Neural cell (in vitro differentiated cells): ENCODE data around the gene HIVEP3. TPM values are rescaled to one million over a fixed set of nuclear protein-coding genes. Genes with fewer than 3 reads are reported as not detected.

Experiments
- H2AFZ ChIP-seq: fragments of 200-600, 300-800 bp; sonication (generic), shearing (Covaris generic); 2 replicates; pipeline ENCODE4 v1.6.0; 2014; ENCODE audit warnings: low read depth, mild to moderate bottlenecking, antibody characterized with exemption, low read length, moderate library complexity
- H3F3A ChIP-seq: fragments of 200-600 bp; shearing (Covaris generic); 2 replicates; pipeline ENCODE4 v1.6.1; 2016; ENCODE audit warnings: mild to moderate bottlenecking, moderate library complexity, mixed read lengths, antibody characterized with exemption, low read length; ENCODE audit not compliant: insufficient read depth, poor library complexity, severe bottlenecking
- H3K27ac ChIP-seq: fragments of 200-600, 300-800 bp; sonication (generic), shearing (Covaris generic); 2 replicates; pipeline ENCODE4 v1.5.1; 2014; ENCODE audit warnings: mild to moderate bottlenecking, low read length, moderate library complexity
- H3K27me3 ChIP-seq: fragments of 300-800, 200-600 bp; sonication (generic), shearing (Covaris generic); 2 replicates; pipeline ENCODE4 v1.6.0; 2014; ENCODE audit warnings: mild to moderate bottlenecking, low read depth, low read length, moderate library complexity; ENCODE audit not compliant: insufficient read depth
- H3K36me3 ChIP-seq: fragments of 300-800, 200-600 bp; sonication (generic), shearing (Covaris generic); 2 replicates; pipeline ENCODE4 v1.5.1; 2014; ENCODE audit warnings: mild to moderate bottlenecking, antibody characterized with exemption, low read length, moderate library complexity; ENCODE audit not compliant: insufficient read depth
- H3K4me2 ChIP-seq: fragments of 300-800, 200-600 bp; sonication (generic), shearing (Covaris generic); 2 replicates; pipeline ENCODE4 v1.6.0; 2014; ENCODE audit warnings: mild to moderate bottlenecking, low read length
- H3K4me3 ChIP-seq: fragments of 300-800, 200-600 bp; sonication (generic), shearing (Covaris generic); 2 replicates; pipeline ENCODE4 v1.5.1; 2014; ENCODE audit warnings: mild to moderate bottlenecking, low read length, moderate library complexity
- H3K79me2 ChIP-seq: fragments of 200-600 bp; shearing (Covaris generic); replicated peaks from 2 replicates; pipeline ENCODE4 v1.6.0; 2014; ENCODE audit warnings: mild to moderate bottlenecking, low read length, moderate library complexity; ENCODE audit not compliant: insufficient read depth
- H3K9ac ChIP-seq: fragments of 300-800, 200-600 bp; sonication (generic), shearing (Covaris generic); 2 replicates; pipeline ENCODE4 v1.6.1; 2016; ENCODE audit warnings: mild to moderate bottlenecking, low read length, mixed read lengths
- H3K9me2 ChIP-seq: fragments of 200-600 bp; shearing (Covaris generic); 2 replicates; pipeline ENCODE4 v1.6.1; 2016; ENCODE audit warnings: mild to moderate bottlenecking, low read length, mixed read lengths; ENCODE audit not compliant: insufficient read depth
- H3K9me3 ChIP-seq: fragments of 200-600, 300-800 bp; sonication (generic), shearing (Covaris generic); 2 replicates; pipeline ENCODE4 v1.6.1; 2016; ENCODE audit warnings: mild to moderate bottlenecking, mixed run types, low read length, moderate library complexity, mixed read lengths
- H4K20me1 ChIP-seq: fragments of 200-600 bp; shearing (Covaris generic); 2 replicates; pipeline ENCODE4 v1.6.1; 2016; ENCODE audit warnings: mild to moderate bottlenecking, mixed run types; ENCODE audit not compliant: insufficient read depth
- EP300 ChIP-seq: fragments of 450-650 bp; conservative IDR thresholded peaks from 2 replicates; pipeline ENCODE4 v1.6.1; 2014; ENCODE audit warnings: antibody characterized with exemption, mild to moderate bottlenecking, moderate library complexity; ENCODE audit not compliant: poor library complexity, severe bottlenecking
- EZH2 ChIP-seq: fragments of 200-600, 300-800 bp; shearing (Covaris generic), sonication (generic); IDR thresholded peaks from 2 replicates; pipeline ENCODE4 v1.6.1; 2014; ENCODE audit warnings: antibody characterized with exemption, low read length, borderline replicate concordance, mild to moderate bottlenecking; ENCODE audit not compliant: insufficient read depth, poor library complexity, severe bottlenecking
- MXI1 ChIP-seq: fragments of 450-650 bp; conservative IDR thresholded peaks from 2 replicates; pipeline ENCODE4 v1.6.1; 2014; ENCODE audit warnings: antibody characterized with exemption, mild to moderate bottlenecking; ENCODE audit not compliant: poor library complexity, severe bottlenecking
- POLR2AphosphoS5 ChIP-seq: IDR thresholded peaks from 2 replicates; pipeline ENCODE4 v1.6.1; 2012
- RAD21 ChIP-seq: fragments of 450-650 bp; conservative IDR thresholded peaks from 2 replicates; pipeline ENCODE4 v1.6.1; 2014; ENCODE audit warnings: antibody characterized with exemption, mild to moderate bottlenecking, moderate library complexity
- SMC3 ChIP-seq: fragments of 450-650 bp; conservative IDR thresholded peaks from 2 replicates; pipeline ENCODE4 v1.6.1; 2014; ENCODE audit warnings: antibody characterized with exemption, mild to moderate bottlenecking, moderate library complexity; ENCODE audit not compliant: poor library complexity
- TAF1 ChIP-seq: IDR thresholded peaks from 2 replicates; pipeline ENCODE4 v1.6.1; 2012; ENCODE audit warnings: low read depth
- polyA plus RNA-seq: library from polyadenylated mRNA; depleted of rRNA; stranded (reverse); fragments of >200 nt; gene quantifications from 2 replicates; pipeline ENCODE4 v1.2.3, GENCODE V29; 2014
- TF ChIP-seq, protein P1 (sequence below): IDR thresholded peaks from 2 replicates; pipeline ENCODE4 v1.6.1; 2012; ENCODE audit warnings: borderline replicate concordance
- TF ChIP-seq, protein P2 (sequence below): fragments of 450-650 bp; IDR thresholded peaks from 2 replicates; pipeline ENCODE4 v1.5.1; 2014; ENCODE audit warnings: antibody characterized with exemption, mild to moderate bottlenecking, moderate library complexity; ENCODE audit not compliant: poor library complexity, severe bottlenecking

The HIVEP3 gene
- polyA plus RNA-seq, 1 donor from 2014 or later: 2.6 TPM

DNA sequence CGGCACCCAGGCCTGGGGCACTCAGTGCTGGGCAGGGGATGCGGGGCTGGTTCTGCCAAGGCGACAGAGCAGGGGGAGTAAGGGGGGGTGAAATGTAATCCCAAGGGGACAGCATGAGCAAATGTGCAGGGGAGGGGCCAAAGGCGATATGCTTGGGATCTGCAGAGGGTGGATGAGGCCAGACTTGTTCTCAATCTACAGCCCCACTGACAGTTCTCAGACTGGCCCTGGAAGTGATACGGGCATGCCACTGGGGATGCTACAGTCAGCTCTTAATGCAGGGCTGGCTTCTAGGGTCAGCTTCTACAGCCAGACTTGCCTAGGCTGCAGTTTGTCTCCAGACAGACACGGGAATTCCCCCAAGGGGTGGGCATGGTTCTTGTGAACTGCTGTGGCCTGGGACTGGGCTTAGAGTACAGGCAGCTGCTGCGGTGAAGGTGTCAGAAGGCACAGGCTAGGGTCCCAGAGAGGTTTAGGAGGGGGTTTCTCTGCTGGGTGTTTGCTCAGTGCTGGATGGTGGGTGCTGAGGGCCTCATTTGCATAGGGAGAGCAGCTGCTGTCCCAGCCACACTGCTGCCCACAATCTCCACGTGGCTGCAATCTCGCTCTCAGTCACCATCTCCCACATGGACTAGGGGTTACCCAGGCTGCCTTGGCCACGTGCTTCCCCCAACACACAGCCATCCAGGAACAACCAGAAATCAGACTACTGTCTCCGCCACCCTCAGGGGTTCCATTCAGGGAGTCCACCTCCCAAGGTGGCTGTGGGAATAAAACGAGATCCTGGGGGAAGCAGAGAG is 190.1 kb downstream of the HIVEP3 start:
- Histone ChIP-seq H3F3A (no peaks in the 10 kb centered on the region), H3K9me2 (no peaks in the 10 kb centered on the region), H3K27me3 (no peaks in the 10 kb centered on the region), H3K9me3 (no peaks in the 10 kb centered on the region), H3K4me2 (no peak overlapping the region), H3K36me3 (no peaks in the 10 kb centered on the region), H3K79me2 (no peaks in the 10 kb centered on the region), H2AFZ (no peak overlapping the region), H3K4me3 (no peak overlapping the region), H3K9ac (no peak overlapping the region), H3K27ac (no peak overlapping the region), H4K20me1 (no peaks in the 10 kb centered on the region)
- TF ChIP-seq, protein P1, sequence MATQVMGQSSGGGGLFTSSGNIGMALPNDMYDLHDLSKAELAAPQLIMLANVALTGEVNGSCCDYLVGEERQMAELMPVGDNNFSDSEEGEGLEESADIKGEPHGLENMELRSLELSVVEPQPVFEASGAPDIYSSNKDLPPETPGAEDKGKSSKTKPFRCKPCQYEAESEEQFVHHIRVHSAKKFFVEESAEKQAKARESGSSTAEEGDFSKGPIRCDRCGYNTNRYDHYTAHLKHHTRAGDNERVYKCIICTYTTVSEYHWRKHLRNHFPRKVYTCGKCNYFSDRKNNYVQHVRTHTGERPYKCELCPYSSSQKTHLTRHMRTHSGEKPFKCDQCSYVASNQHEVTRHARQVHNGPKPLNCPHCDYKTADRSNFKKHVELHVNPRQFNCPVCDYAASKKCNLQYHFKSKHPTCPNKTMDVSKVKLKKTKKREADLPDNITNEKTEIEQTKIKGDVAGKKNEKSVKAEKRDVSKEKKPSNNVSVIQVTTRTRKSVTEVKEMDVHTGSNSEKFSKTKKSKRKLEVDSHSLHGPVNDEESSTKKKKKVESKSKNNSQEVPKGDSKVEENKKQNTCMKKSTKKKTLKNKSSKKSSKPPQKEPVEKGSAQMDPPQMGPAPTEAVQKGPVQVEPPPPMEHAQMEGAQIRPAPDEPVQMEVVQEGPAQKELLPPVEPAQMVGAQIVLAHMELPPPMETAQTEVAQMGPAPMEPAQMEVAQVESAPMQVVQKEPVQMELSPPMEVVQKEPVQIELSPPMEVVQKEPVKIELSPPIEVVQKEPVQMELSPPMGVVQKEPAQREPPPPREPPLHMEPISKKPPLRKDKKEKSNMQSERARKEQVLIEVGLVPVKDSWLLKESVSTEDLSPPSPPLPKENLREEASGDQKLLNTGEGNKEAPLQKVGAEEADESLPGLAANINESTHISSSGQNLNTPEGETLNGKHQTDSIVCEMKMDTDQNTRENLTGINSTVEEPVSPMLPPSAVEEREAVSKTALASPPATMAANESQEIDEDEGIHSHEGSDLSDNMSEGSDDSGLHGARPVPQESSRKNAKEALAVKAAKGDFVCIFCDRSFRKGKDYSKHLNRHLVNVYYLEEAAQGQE: no peak
- TF ChIP-seq MXI1 (no peak), TAF1 (no peak), EZH2 (no peak), POLR2AphosphoS5 (no peak), RAD21 (no peak), SMC3 (no peak), EP300 (no peak)
- TF ChIP-seq, protein P2, sequence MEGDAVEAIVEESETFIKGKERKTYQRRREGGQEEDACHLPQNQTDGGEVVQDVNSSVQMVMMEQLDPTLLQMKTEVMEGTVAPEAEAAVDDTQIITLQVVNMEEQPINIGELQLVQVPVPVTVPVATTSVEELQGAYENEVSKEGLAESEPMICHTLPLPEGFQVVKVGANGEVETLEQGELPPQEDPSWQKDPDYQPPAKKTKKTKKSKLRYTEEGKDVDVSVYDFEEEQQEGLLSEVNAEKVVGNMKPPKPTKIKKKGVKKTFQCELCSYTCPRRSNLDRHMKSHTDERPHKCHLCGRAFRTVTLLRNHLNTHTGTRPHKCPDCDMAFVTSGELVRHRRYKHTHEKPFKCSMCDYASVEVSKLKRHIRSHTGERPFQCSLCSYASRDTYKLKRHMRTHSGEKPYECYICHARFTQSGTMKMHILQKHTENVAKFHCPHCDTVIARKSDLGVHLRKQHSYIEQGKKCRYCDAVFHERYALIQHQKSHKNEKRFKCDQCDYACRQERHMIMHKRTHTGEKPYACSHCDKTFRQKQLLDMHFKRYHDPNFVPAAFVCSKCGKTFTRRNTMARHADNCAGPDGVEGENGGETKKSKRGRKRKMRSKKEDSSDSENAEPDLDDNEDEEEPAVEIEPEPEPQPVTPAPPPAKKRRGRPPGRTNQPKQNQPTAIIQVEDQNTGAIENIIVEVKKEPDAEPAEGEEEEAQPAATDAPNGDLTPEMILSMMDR: no peak

DNA sequence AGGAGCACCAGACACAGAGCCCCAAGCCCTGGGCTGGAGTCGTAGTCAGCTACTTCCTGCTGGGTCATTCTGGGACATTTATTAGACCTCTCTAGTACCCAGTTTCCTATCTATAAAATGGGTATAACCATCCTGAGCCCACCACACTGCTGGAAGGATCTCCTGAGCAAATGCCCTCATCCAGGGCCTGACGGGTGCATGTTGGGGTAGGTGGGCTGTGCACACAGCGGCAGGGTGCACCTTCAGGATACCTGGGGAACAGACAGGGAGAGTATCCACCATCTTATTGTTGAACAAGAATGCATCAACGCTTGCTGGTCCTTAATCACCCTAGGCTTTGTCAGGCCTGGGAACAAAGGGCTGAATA is 191.0 kb downstream of the HIVEP3 start:
- no peak overlapping the region for H3K27ac ChIP-seq
- no peaks in the 10 kb centered on the region for H3K9me3 ChIP-seq
- no peaks in the 10 kb centered on the region for H3K9me2 ChIP-seq
- no peaks in the 10 kb centered on the region for H3F3A ChIP-seq
- no peak overlapping the region for H2AFZ ChIP-seq
- H3K36me3 ChIP-seq: no peaks in the 10 kb centered on the region
- H3K79me2 ChIP-seq: no peaks in the 10 kb centered on the region
- H4K20me1 ChIP-seq: no peaks in the 10 kb centered on the region
- no peak overlapping the region for H3K4me2 ChIP-seq
- no peak for TF ChIP-seq MXI1
- TF ChIP-seq EZH2: no peak
- no peak for TF ChIP-seq TAF1
- no peak overlapping the region for H3K9ac ChIP-seq
- no peak overlapping the region for H3K4me3 ChIP-seq
- no peaks in the 10 kb centered on the region for H3K27me3 ChIP-seq
